ENCODE measurements around the gene WASHC2A. TPM values are rescaled to one million over a fixed set of nuclear protein-coding genes. Genes with fewer than 3 reads are reported as not detected.
"Not testable (repeated sequence)": the region's sequence is repeated elsewhere in the genome, so short reads cannot be mapped to it uniquely, and the experiment has no call there.

Gene WASHC2A
- total RNA-seq, 1 donor from 2014 or later = 13.5 TPM

DNA sequence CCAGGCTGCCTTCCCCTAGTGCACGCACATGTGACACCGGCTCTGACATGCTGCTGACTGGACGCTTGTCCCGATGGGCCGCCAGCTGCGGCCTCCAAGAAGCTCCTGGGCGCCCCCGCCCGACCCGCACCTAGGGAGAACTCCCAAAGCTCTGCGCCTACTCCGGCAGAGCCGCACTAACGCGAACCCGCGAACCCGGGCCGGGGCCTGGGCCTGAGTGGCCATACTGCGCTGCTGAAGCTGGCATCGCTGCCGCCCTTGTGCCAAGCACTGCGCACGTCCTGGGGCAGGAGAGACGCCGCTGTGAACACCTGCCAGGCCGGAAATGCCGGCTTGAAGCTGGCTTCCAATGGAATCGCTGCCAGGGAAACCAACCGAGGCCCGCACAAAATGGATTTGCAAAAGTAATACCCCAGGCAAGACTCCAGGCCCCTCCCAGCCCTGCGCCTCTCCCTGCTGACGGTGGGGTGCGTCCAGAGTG lies 85.1 kb downstream of the WASHC2A start:
- no peaks in the 10 kb centered on the region for H3K36me3 ChIP-seq
- H3K4me3 ChIP-seq = no peak overlapping the region
- intact Hi-C loops (cut with DNase I) = no loop called here
- no peaks in the 10 kb centered on the region for H3K4me1 ChIP-seq
- DNase-seq (ENCODE audit: low spot score in 2 of 2) = no peak
- H3K27me3 ChIP-seq = no peaks in the 10 kb centered on the region
- H3K27ac ChIP-seq = no peak overlapping the region
- TF ChIP-seq, protein P1, sequence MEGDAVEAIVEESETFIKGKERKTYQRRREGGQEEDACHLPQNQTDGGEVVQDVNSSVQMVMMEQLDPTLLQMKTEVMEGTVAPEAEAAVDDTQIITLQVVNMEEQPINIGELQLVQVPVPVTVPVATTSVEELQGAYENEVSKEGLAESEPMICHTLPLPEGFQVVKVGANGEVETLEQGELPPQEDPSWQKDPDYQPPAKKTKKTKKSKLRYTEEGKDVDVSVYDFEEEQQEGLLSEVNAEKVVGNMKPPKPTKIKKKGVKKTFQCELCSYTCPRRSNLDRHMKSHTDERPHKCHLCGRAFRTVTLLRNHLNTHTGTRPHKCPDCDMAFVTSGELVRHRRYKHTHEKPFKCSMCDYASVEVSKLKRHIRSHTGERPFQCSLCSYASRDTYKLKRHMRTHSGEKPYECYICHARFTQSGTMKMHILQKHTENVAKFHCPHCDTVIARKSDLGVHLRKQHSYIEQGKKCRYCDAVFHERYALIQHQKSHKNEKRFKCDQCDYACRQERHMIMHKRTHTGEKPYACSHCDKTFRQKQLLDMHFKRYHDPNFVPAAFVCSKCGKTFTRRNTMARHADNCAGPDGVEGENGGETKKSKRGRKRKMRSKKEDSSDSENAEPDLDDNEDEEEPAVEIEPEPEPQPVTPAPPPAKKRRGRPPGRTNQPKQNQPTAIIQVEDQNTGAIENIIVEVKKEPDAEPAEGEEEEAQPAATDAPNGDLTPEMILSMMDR (IDR thresholded peaks at IDR 0.05) = no peak
- no peaks in the 10 kb centered on the region for H3K9me3 ChIP-seq

DNA sequence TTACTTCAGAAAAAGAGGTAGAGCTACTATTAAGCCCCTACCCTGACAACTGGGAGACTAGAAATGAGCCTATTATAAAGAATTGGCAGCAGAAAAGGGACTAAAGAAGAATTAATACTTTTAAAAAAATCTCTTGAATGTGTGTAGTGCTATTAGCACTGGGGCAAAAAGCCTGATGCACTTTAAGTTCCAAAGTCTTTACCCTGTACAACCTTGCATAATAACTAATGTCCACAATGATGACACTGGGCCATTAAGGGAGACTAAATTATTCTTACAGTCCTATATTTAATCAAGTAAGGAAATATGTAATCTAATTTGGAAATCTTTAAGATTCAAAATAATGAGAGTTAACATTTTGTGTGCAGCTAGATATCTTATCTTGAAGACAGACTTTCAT lies 90.1 kb downstream of the WASHC2A start:
- H3K9me3 ChIP-seq; DNase-seq (ENCODE audit: low spot score in 2 of 2); H3K27ac ChIP-seq; H3K36me3 ChIP-seq; H3K4me3 ChIP-seq; H3K27me3 ChIP-seq; H3K4me1 ChIP-seq; intact Hi-C loops (cut with DNase I): not testable (repeated sequence)

DNA sequence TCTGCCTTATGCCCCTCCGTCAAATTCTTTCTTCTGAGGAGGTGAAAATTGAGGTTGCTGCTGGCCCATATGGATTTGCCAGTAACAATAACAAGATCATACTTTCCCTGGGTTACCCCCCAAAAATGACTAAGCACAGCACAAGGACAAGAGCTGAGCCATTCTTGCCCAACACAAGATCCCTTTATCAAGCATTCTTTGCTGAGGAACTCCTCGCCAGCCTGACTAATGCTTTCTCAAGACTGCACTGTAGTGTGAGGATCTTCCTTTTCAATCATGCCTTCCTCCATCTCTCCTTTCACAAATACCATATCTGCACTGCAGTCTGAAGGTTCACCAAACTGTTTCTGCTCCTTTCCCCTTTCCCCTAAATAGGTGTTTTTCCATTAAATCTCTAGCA lies 92.1 kb downstream of the WASHC2A start:
- DNase-seq (ENCODE audit: low spot score in 2 of 2); H3K27ac ChIP-seq; H3K4me3 ChIP-seq; intact Hi-C loops (cut with DNase I); H3K36me3 ChIP-seq; H3K27me3 ChIP-seq; H3K9me3 ChIP-seq; H3K4me1 ChIP-seq: not testable (repeated sequence)

DNA sequence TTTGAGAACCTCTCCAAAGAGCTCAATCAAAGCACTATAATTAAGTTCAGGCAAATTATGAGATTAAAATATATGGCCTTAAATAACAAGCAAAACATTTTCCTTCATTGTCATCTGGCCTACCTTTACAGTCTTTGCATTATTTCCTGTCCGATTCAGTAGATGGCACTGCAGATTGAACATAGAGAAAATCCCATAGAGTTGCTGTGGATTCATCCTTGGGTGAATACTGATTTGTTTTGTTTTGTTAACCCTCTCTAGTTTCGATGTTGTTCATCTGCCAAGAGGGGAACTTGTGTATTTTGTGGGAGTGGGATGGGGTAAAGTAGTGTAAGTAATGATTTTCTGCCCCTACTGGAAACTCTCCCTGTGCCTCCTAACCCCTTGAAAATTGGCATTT lies 97.3 kb downstream of the WASHC2A start:
- H3K27ac ChIP-seq; H3K4me1 ChIP-seq; H3K9me3 ChIP-seq; intact Hi-C loops (cut with DNase I); H3K27me3 ChIP-seq; DNase-seq (ENCODE audit: low spot score in 2 of 2); H3K4me3 ChIP-seq; H3K36me3 ChIP-seq: not testable (repeated sequence)

DNA sequence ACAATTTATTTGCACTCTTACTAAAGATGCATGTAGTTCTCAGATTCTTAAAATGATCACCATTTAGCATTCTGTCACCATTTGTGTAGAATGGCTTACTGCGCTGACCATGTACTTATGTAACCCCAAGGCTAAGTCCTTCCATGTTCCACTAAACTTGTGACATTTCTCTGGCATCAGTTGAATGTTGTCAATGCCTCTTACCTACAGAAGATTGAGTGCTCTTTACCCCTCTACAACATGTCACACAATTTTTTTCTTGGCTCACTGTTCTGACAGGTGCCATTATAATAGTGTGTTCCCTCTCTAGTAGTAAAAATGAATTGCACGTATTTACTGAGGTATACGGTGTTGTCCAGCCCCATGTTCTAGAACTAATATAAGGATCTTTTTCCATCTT lies 100.1 kb downstream of the WASHC2A start:
- H3K27ac ChIP-seq; H3K27me3 ChIP-seq; H3K9me3 ChIP-seq; H3K4me1 ChIP-seq; DNase-seq (ENCODE audit: low spot score in 2 of 2); H3K36me3 ChIP-seq; H3K4me3 ChIP-seq; intact Hi-C loops (cut with DNase I): not testable (repeated sequence)

DNA sequence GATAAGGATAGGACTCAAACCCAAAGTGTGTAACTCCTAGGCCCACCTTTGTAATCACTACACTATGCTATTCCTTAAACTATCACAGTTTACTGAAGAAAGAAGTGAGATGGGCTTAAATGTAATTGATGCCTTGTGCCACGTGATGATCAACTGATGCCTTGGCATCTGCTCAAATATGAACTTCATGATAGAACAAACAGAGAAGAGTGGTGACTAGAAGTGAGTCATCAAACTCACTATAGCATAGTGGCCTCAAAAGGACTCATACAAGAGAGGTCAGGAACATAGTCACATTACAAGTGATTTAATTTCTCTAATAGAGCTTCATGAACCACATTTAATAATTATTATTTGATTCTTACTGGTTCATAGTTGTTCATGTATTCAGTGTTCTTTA lies 101.8 kb downstream of the WASHC2A start:
- H3K27me3 ChIP-seq = not testable (repeated sequence)

DNA sequence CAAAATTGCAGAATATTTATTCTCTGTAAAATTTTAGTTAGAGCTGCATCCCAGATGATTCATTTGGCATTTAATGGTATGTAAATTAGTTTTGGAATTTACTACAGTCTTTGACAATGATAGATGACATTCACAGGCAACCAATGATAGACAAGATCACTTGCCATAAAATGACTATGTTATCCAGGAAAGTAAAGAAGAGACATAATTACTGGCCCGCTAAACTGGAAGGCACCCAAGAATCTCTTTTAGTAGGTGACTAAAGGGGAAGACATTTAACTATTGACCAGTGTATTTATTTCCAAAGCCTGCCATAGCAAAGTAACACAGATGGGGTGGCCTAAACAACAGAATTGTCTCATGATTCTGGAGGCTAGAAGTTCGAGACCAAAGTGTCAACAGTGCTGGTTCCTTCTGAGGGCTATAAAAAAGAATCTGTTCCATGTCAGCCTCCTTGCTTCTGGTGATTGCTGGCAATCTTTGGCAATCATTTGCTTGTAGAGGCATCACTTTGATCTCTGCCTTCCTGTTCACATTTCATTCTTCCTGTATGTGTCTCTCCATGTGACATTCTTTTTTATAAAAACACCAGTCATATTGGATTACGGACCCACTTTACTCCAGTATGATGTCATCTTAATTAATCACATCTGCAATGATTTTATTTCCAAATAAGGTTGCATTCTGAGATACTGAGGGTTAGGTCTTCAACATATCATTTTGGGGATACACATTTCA lies 107.2 kb downstream of the WASHC2A start:
- H3K4me1 ChIP-seq; DNase-seq (ENCODE audit: low spot score in 2 of 2); H3K27me3 ChIP-seq; H3K9me3 ChIP-seq; H3K4me3 ChIP-seq; H3K36me3 ChIP-seq; intact Hi-C loops (cut with DNase I); H3K27ac ChIP-seq: not testable (repeated sequence)

More for the DNA sequence above, 101.8 kb downstream of the WASHC2A start:
- H3K36me3 ChIP-seq; H3K27ac ChIP-seq; intact Hi-C loops (cut with DNase I); H3K4me1 ChIP-seq; DNase-seq (ENCODE audit: low spot score in 2 of 2); H3K4me3 ChIP-seq; H3K9me3 ChIP-seq: not testable (repeated sequence)

Other genes with a start within 250 kb of the WASHC2A start
- gene PARG, start 125.9 kb upstream of the WASHC2A start, total RNA-seq = 1.9 TPM
- 18.6 TPM for gene TIMM23B, start 125.9 kb upstream of the WASHC2A start, total RNA-seq
- gene AGAP6, start 79.5 kb upstream of the WASHC2A start, total RNA-seq = 15.9 TPM
- gene ASAH2, start 183.6 kb downstream of the WASHC2A start, total RNA-seq = 0.21 TPM

All from ascending aorta (tissue), 2 donors.